Muscle of arm (tissue), 12 donors: Measurements from ENCODE around the gene LONRF2. TPM values are rescaled to one million over a fixed set of nuclear protein-coding genes. Genes with fewer than 3 reads are reported as not detected.
"Not testable (repeated sequence)": the region's sequence is repeated elsewhere in the genome, so short reads cannot be mapped to it uniquely, and the experiment has no call there.

Experiments
- DNase-seq: peaks from one replicate; pipeline ENCODE4 v3.0.0-alpha.2; 2013
- polyA plus RNA-seq, 12 donors: library from polyadenylated mRNA; unstranded; fragments of 120-200 nt; gene quantifications; one replicate each; pipeline ENCODE4 v1.2.1, GENCODE V29; 2013; ENCODE audit not compliant: insufficient read length in 12 of 12

LONRF2 gene
- polyA plus RNA-seq, 12 donors, result 0.57 to 1.5 (median 1.2) TPM; not detected in 1

- no peak for DNase-seq
Observed at GRCh38 chr2:100254646-100255210, 67.6 kb downstream of the LONRF2 start.

- DNase-seq, result no peak
Observed at GRCh38 chr2:100253786-100254185, 68.5 kb downstream of the LONRF2 start.

GRCh38 chr2:100252811-100253698, 69.2 kb downstream of the LONRF2 start:
- no peak for DNase-seq

GRCh38 chr2:100250645-100251044, 71.7 kb downstream of the LONRF2 start:
- DNase-seq, result no peak

GRCh38 chr2:100248971-100249370, 73.3 kb downstream of the LONRF2 start:
- DNase-seq, result no peak

GRCh38 chr2:100248556-100248955, 73.7 kb downstream of the LONRF2 start:
- not testable (repeated sequence) for DNase-seq

GRCh38 chr2:100248044-100248330, 74.3 kb downstream of the LONRF2 start:
- no peak for DNase-seq

- DNase-seq, result no peak
Observed at GRCh38 chr2:100247256-100248043, 74.9 kb downstream of the LONRF2 start.

GRCh38 chr2:100246163-100247145, 75.8 kb downstream of the LONRF2 start:
- DNase-seq, result no peak

- no peak for DNase-seq
Observed at GRCh38 chr2:100245681-100246080, 76.6 kb downstream of the LONRF2 start.

- DNase-seq, result no peak
Observed at GRCh38 chr2:100244881-100245605, 77.3 kb downstream of the LONRF2 start.

GRCh38 chr2:100243631-100244030, 78.7 kb downstream of the LONRF2 start:
- DNase-seq, result no peak

GRCh38 chr2:100242891-100243619, 79.2 kb downstream of the LONRF2 start:
- DNase-seq, result peak; percentile 70

- no peak for DNase-seq
Observed at GRCh38 chr2:100242476-100242875, 79.8 kb downstream of the LONRF2 start.

GRCh38 chr2:100241236-100241635, 81.1 kb downstream of the LONRF2 start:
- no peak for DNase-seq

GRCh38 chr2:100240386-100240785, 81.9 kb downstream of the LONRF2 start:
- no peak for DNase-seq

GRCh38 chr2:100239486-100240210, 82.7 kb downstream of the LONRF2 start:
- DNase-seq, result no peak

- no peak for DNase-seq
Observed at GRCh38 chr2:100238471-100238870, 83.8 kb downstream of the LONRF2 start.

- no peak for DNase-seq
Observed at GRCh38 chr2:100237770-100238169, 84.5 kb downstream of the LONRF2 start.
